CD4-positive, alpha-beta T cell (primary cell): ENCODE results near the gene PLXNB1. TPM values are rescaled to one million over a fixed set of nuclear protein-coding genes. Genes with fewer than 3 reads are reported as not detected.

Experiments used
- ATAC-seq: fragments of 200-7000 bp; cut with Tn5 transposase; one replicate; pipeline ENCODE4 v1.10.0; 2022; ENCODE audit warnings: mild to moderate bottlenecking; ENCODE audit not compliant: poor library complexity
- CTCF ChIA-PET: fragments of 350-600 bp; sonication (Branson Sonifier 250); formaldehyde crosslinking; loops from one replicate; lab custom pipeline; 2021; ENCODE audit warnings: antibody characterized with exemption, inconsistent platforms; lab: Charles Lee
- POLR2A ChIA-PET: fragments of 350-600 bp; sonication (Branson Sonifier 250); formaldehyde crosslinking; loops from one replicate; lab custom pipeline; 2021; ENCODE audit warnings: antibody characterized with exemption, inconsistent platforms; lab: Charles Lee
- DNase-seq, 14 experiments: peaks; one replicate each; pipeline ENCODE4 v3.0.0-alpha.2; 2013 to 2020; ENCODE audit warnings: mixed read lengths in 2 of 14
- H3K27ac ChIP-seq, 2 donors: one replicate each; pipeline versions ENCODE4 v1.5.1 to v1.7.0; 2013; ENCODE audit warnings: low read length in 2 of 2, low read depth in 1 of 2, mild to moderate bottlenecking in 1 of 2
- H3K27me3 ChIP-seq, 2 experiments: 1 replicate in 1 of 2; 2 replicates in 1 of 2; pipeline versions ENCODE4 v1.6.1 to v1.7.0; 2013; ENCODE audit warnings: low read length in 2 of 2, control low read depth in 1 of 2, mild to moderate bottlenecking in 1 of 2, moderate library complexity in 1 of 2; ENCODE audit not compliant: insufficient read depth in 2 of 2, control insufficient read depth in 1 of 2
- H3K36me3 ChIP-seq: one replicate; pipeline ENCODE4 v1.6.1; 2013; ENCODE audit warnings: low read length, control low read depth; ENCODE audit not compliant: insufficient read depth
- H3K4me1 ChIP-seq: one replicate; pipeline ENCODE4 v1.6.1; 2013; ENCODE audit warnings: low read length, control low read depth; ENCODE audit not compliant: insufficient read depth
- H3K4me3 ChIP-seq: one replicate; pipeline ENCODE4 v1.5.1; 2013; ENCODE audit warnings: mild to moderate bottlenecking, low read length, moderate library complexity
- H3K9me3 ChIP-seq, 2 experiments: 1 replicate in 1 of 2; 2 replicates in 1 of 2; pipeline versions ENCODE4 v1.6.1 to v1.7.0; 2013; ENCODE audit warnings: low read length in 2 of 2, mild to moderate bottlenecking in 2 of 2, control low read depth in 1 of 2, moderate library complexity in 1 of 2; ENCODE audit not compliant: control insufficient read depth in 1 of 2, insufficient read depth in 1 of 2
- H3K27ac Mint-ChIP-seq: one replicate; pipeline ENCODE4 v1.8.0; 2020; ENCODE audit warnings: mixed read lengths
- H3K27me3 Mint-ChIP-seq: one replicate; pipeline ENCODE4 v1.8.0; 2021; ENCODE audit warnings: mixed read lengths
- H3K36me3 Mint-ChIP-seq: one replicate; pipeline ENCODE4 v1.8.0; 2021; ENCODE audit warnings: low read depth, mixed read lengths
- H3K4me1 Mint-ChIP-seq: one replicate; pipeline ENCODE4 v1.8.0; 2021; ENCODE audit warnings: low read depth, mixed read lengths
- H3K4me3 Mint-ChIP-seq: one replicate; pipeline ENCODE4 v1.8.0; 2020; ENCODE audit warnings: mild to moderate bottlenecking, mixed read lengths
- H3K9me3 Mint-ChIP-seq: one replicate; pipeline ENCODE4 v1.8.0; 2020; ENCODE audit warnings: mixed read lengths
- intact Hi-C, 2 experiments: fragments of 100-400 bp; cut with DNase I in 1 of 2; cut with micrococcal nuclease in 1 of 2; formaldehyde crosslinking; loops; one replicate each; pipeline versions ENCODE4 v1.15.1 to v1.9.0; 2023 to 2025; cut with DNase I, micrococcal nuclease
- total RNA-seq, 174 experiments: library from RNA in 2 of 174; stranded (reverse) in 2 of 174; gene quantifications; one replicate each; pipeline ENCODE4 v1.2.3 and lab custom pipeline; 2021 to 2026
- TF ChIP-seq, protein P1 (sequence below): fragments of 200-600 bp; IDR thresholded peaks from one replicate; pipeline ENCODE4 v1.8.0; 2022; ENCODE audit warnings: antibody characterized with exemption, mild to moderate bottlenecking

The PLXNB1 gene
- total RNA-seq, 2 experiments from 2014 or later: 1.1 to 2.0 TPM

- H3K36me3 ChIP-seq: no peaks in the 10 kb centered on the region
- TF ChIP-seq, protein P1, sequence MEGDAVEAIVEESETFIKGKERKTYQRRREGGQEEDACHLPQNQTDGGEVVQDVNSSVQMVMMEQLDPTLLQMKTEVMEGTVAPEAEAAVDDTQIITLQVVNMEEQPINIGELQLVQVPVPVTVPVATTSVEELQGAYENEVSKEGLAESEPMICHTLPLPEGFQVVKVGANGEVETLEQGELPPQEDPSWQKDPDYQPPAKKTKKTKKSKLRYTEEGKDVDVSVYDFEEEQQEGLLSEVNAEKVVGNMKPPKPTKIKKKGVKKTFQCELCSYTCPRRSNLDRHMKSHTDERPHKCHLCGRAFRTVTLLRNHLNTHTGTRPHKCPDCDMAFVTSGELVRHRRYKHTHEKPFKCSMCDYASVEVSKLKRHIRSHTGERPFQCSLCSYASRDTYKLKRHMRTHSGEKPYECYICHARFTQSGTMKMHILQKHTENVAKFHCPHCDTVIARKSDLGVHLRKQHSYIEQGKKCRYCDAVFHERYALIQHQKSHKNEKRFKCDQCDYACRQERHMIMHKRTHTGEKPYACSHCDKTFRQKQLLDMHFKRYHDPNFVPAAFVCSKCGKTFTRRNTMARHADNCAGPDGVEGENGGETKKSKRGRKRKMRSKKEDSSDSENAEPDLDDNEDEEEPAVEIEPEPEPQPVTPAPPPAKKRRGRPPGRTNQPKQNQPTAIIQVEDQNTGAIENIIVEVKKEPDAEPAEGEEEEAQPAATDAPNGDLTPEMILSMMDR: no peak
- Mint-ChIP-seq H3K4me1 (no peaks in the 10 kb centered on the region), H3K9me3 (no peaks in the 10 kb centered on the region), H3K4me3 (no peak overlapping the region), H3K27ac (no peak overlapping the region), H3K36me3 (no peaks in the 10 kb centered on the region), H3K27me3 (no peaks in the 10 kb centered on the region)
- CTCF ChIA-PET: interaction anchor here (1.3 kb wide), 1 partner anchor 22 kb away, joined by 4 read pairs; no protein-coding TSS in a partner anchor
- H3K27me3 ChIP-seq: no peaks in the 10 kb centered on the region
- no peak overlapping the region for H3K27ac ChIP-seq
- intact Hi-C loops: no loop called here
- POLR2A ChIA-PET: no interaction called here
- ATAC-seq (no peak), DNase-seq (peak in 1 of 14 experiments; percentile 0)
- no peaks in the 10 kb centered on the region for H3K4me1 ChIP-seq
- H3K4me3 ChIP-seq: no peak overlapping the region
- H3K9me3 ChIP-seq: no peaks in the 10 kb centered on the region
Observed at GRCh38 chr3:48413611-48414010, 16.3 kb downstream of the PLXNB1 start.

DNA sequence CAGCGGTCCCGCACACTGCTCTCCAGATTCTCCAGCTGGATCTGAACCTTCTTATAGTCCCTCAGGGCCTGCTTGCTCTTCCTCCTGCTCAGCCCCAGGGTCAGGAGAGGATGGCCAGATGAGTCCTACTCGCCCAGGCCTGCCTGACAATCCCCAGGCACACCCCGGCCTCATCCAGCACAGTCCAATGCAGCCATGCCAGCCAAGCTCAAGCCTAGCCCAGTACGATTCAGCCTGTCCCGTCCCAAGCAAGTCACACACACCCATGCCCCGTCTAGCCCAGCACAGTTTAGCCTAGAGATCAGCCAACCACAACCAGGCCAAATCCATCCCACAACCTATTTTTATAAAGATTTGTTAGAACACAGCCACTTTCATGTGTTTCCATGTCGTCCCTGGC lies 16.8 kb downstream of the PLXNB1 start:
- Mint-ChIP-seq H3K27ac (no peak overlapping the region), H3K9me3 (no peaks in the 10 kb centered on the region), H3K27me3 (no peaks in the 10 kb centered on the region), H3K4me1 (no peaks in the 10 kb centered on the region), H3K4me3 (no peak overlapping the region), H3K36me3 (no peaks in the 10 kb centered on the region)
- intact Hi-C loops: no loop called here
- no peak overlapping the region for H3K27ac ChIP-seq
- H3K4me3 ChIP-seq: no peak overlapping the region
- TF ChIP-seq, protein P1: no peak
- H3K36me3 ChIP-seq: no peaks in the 10 kb centered on the region
- POLR2A ChIA-PET: no interaction called here
- CTCF ChIA-PET: interaction anchor here (1.3 kb wide), 1 partner anchor 23 kb away, joined by 4 read pairs; no protein-coding TSS in a partner anchor
- DNase-seq: peak in 1 of 14 experiments; percentile 0
- H3K4me1 ChIP-seq: no peaks in the 10 kb centered on the region
- no peaks in the 10 kb centered on the region for H3K27me3 ChIP-seq
- no peak for ATAC-seq
- H3K9me3 ChIP-seq: no peaks in the 10 kb centered on the region

DNA sequence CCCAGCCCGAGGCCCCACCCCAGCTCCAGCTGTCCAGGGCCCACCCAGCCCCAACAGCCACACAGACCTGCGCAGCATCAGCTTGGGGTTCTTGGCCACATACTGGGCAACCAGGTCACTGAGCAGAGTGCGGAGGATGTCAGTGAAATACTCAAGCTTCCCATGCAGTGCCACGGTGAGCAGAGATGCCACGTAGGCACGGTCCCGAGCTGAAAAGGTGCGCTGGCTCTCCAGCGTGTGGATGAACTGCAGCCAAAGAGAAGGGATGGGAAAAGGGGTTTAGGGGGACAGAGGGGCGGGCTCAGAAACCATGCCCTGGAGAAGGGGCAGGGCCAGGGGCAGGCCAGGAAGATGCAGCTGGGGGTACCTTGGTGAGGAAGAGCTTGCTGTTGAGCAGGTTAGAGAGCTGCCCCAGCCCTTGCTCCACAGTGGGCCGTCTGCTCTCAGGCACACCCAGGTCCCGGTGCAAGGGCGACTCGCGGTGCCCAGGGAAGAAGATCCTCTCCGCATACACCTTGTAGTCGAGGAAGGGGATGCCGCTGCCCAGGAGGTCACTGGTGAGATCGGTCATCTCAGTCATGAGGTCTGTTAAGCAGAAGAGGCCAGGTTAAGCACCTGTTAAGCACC lies 17.4 kb downstream of the PLXNB1 start:
- POLR2A ChIA-PET: no interaction called here
- TF ChIP-seq, protein P1: no peak
- intact Hi-C loops: no loop called here
- H3K27ac ChIP-seq: no peak overlapping the region
- no peak overlapping the region for H3K4me3 ChIP-seq
- H3K4me1 Mint-ChIP-seq: no peaks in the 10 kb centered on the region
- no peaks in the 10 kb centered on the region for H3K9me3 Mint-ChIP-seq
- CTCF ChIA-PET: interaction anchor here (1.3 kb wide), 1 partner anchor 23 kb away, joined by 4 read pairs; no protein-coding TSS in a partner anchor
- H3K36me3 ChIP-seq: no peaks in the 10 kb centered on the region
- H3K9me3 ChIP-seq: no peaks in the 10 kb centered on the region
- H3K27me3 ChIP-seq: no peaks in the 10 kb centered on the region
- H3K36me3 Mint-ChIP-seq: no peaks in the 10 kb centered on the region
- no peak overlapping the region for H3K4me3 Mint-ChIP-seq
- ATAC-seq (no peak), DNase-seq (peak in 2 of 14 experiments; percentile 2)
- no peaks in the 10 kb centered on the region for H3K27me3 Mint-ChIP-seq
- H3K27ac Mint-ChIP-seq: no peak overlapping the region
- H3K4me1 ChIP-seq: no peaks in the 10 kb centered on the region
